Cardiac muscle cell (in vitro differentiated cells and primary cell): ENCODE measurements around the gene IGFBP4. TPM values are rescaled to one million over a fixed set of nuclear protein-coding genes. Genes with fewer than 3 reads are reported as not detected.

Source experiments
- DNase-seq, 2 donors: peaks; one replicate each; pipeline versions ENCODE4 v3.0.0 to v3.0.0-alpha.2; 2010 to 2017; ENCODE audit warnings: low read depth in 1 of 2, low spot score in 1 of 2
- H3K27ac ChIP-seq: fragments of 200-600 bp; sonication (generic); 2 replicates; pipeline ENCODE4 v1.5.1; 2016
- H3K27me3 ChIP-seq: fragments of 200-600 bp; sonication (generic); 2 replicates; pipeline ENCODE4 v1.6.0; 2016; ENCODE audit warnings: control low read depth
- H3K36me3 ChIP-seq: fragments of 200-600 bp; sonication (generic); 2 replicates; pipeline ENCODE4 v1.5.1; 2016; ENCODE audit warnings: control low read depth
- H3K4me1 ChIP-seq: fragments of 200-600 bp; sonication (generic); 2 replicates; pipeline ENCODE4 v1.8.1; 2017; ENCODE audit warnings: low read depth, mild to moderate bottlenecking, mixed run types
- H3K4me3 ChIP-seq: fragments of 200-600 bp; sonication (generic); 2 replicates; pipeline ENCODE4 v1.5.1; 2016; ENCODE audit warnings: mild to moderate bottlenecking
- H3K9me3 ChIP-seq: fragments of 200-600 bp; sonication (generic); 2 replicates; pipeline ENCODE4 v1.5.1; 2017; ENCODE audit warnings: low read depth, mild to moderate bottlenecking, control low read depth
- CTCF ChIP-seq: IDR thresholded peaks from 2 replicates; pipeline ENCODE4 v1.5.1; 2012; ENCODE audit warnings: low read depth, mild to moderate bottlenecking, low read length
- polyA plus RNA-seq: library from polyadenylated mRNA; unstranded; fragments of >200 nt; fragmentation: Nextera tagmentation; extraction: Ambion mirVana; gene quantifications from 2 replicates; pipeline ENCODE4 v1.2.1, GENCODE V29; 2016
- total RNA-seq: library from RNA; depleted of rRNA; stranded (reverse); fragments of >200 nt; gene quantifications from 2 replicates; pipeline ENCODE4 v1.2.3, GENCODE V29; 2016

The IGFBP4 gene
- total and polyA plus RNA-seq, 2 experiments from 2014 or later = 87.4 to 109 TPM

- Histone ChIP-seq H3K27ac (no peak overlapping the region), H3K27me3 (no peaks in the 10 kb centered on the region), H3K4me1 (peaks cover 15% of the 10 kb centered on the region), H3K4me3 (no peak overlapping the region), H3K36me3 (no peaks in the 10 kb centered on the region), H3K9me3 (no peaks in the 10 kb centered on the region)
- DNase-seq = no peak
- no peak for TF ChIP-seq CTCF
These were observed 35.2 kb downstream of the IGFBP4 start for GRCh38 chr17:40478486-40478885.

- DNase-seq = no peak
- Histone ChIP-seq H3K27ac (no peak overlapping the region), H3K4me1 (peaks cover 6% of the 10 kb centered on the region), H3K27me3 (no peaks in the 10 kb centered on the region), H3K36me3 (no peaks in the 10 kb centered on the region), H3K4me3 (no peak overlapping the region), H3K9me3 (no peaks in the 10 kb centered on the region)
- no peak for TF ChIP-seq CTCF
These were observed 36.7 kb downstream of the IGFBP4 start for GRCh38 chr17:40479754-40480480.

- no peaks in the 10 kb centered on the region for H3K36me3 ChIP-seq
- H3K4me3 ChIP-seq = no peak overlapping the region
- H3K27me3 ChIP-seq = no peaks in the 10 kb centered on the region
- no peak for DNase-seq
- no peaks in the 10 kb centered on the region for H3K9me3 ChIP-seq
- TF ChIP-seq CTCF = no peak
- peaks cover 5% of the 10 kb centered on the region for H3K4me1 ChIP-seq
- no peak overlapping the region for H3K27ac ChIP-seq
These were observed 37.3 kb downstream of the IGFBP4 start for GRCh38 chr17:40480501-40481003.

GRCh38 chr17:40481106-40481505 lies 37.9 kb downstream of the IGFBP4 start:
- Histone ChIP-seq H3K36me3 (no peaks in the 10 kb centered on the region), H3K27me3 (no peaks in the 10 kb centered on the region), H3K9me3 (no peaks in the 10 kb centered on the region), H3K27ac (no peak overlapping the region), H3K4me1 (no peaks in the 10 kb centered on the region), H3K4me3 (no peak overlapping the region)
- no peak for TF ChIP-seq CTCF
- DNase-seq = no peak

GRCh38 chr17:40482722-40483121 lies 39.5 kb downstream of the IGFBP4 start:
- Histone ChIP-seq H3K27ac (no peak overlapping the region), H3K36me3 (no peaks in the 10 kb centered on the region), H3K9me3 (no peaks in the 10 kb centered on the region), H3K4me3 (no peak overlapping the region), H3K4me1 (no peaks in the 10 kb centered on the region), H3K27me3 (no peaks in the 10 kb centered on the region)
- TF ChIP-seq CTCF = no peak
- DNase-seq = no peak
